Activated T-cell treated with anti-CD3 and anti-CD28 coated beads, Interleukin-2, amount 50 U/mL, for 48 hours (primary cell): ENCODE data around the gene C5.
A peak's percentile ranks its signal among the peaks of the same experiment; 100 is the strongest.

Experiments
- DNase-seq, 2 experiments: peaks; one replicate each; pipeline ENCODE4 v3.0.0-alpha.2; 2020

The C5 gene

GRCh38 chr9:120937596-120937995 lies 112.5 kb downstream of the C5 start:
- DNase-seq, result no peak

DNA sequence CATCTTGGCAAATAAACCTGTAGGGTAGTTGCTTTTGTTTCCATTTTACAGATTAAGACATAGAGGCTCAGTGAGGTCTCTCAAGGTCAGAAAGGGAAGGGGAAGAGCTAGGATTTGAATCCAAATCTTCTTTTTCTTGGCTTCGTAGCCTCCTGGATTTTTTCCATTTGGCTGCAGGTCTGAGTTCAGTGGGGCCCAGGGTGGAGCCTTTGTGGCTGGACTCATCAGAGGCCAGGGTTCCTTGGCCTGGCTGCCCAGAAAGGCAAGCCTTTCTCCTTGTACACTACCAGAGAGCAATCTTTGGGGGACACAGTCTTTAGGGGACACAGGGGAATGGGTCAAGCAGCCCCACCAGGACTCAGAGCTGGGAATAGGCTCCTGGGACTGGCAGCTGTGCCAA lies 112.9 kb downstream of the C5 start:
- DNase-seq, result no peak

GRCh38 chr9:120936764-120937122 lies 113.3 kb downstream of the C5 start:
- DNase-seq, result no peak

DNA sequence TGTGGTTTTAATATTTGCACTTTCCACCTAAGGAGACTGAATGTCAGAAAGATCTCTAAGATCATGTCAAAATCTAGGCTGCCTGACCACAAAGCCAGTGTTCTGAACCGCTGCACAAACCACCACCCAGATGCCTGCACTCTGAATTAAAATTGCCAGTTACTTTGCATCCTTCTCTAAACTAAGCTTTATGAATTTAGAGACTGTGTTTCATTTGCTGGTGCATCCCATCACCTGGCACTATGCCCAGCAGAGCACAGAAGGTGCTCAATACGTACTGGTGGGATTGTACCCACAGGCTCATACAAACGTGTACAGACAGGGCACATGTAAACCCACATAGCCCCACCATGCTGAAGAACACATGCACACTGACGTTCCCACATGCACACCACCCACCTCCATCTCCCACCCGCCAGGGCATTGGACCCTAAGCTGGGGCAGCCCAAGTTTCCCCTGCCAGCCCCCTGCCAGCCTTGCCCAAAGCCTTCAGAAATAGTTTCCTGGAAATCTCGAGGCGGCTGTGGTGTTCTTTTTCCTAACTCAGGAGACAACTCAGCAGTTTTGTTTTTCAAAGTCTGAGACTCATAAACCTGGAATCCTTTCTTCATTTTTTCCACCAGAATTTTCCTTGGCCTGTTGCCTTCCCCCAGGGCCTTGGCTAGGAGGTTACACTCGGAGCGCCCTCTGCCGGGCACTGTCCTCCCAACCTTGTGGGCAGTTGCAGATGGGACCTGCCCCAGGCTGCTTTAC lies 113.9 kb downstream of the C5 start:
- peak; percentile 94 for DNase-seq

DNA sequence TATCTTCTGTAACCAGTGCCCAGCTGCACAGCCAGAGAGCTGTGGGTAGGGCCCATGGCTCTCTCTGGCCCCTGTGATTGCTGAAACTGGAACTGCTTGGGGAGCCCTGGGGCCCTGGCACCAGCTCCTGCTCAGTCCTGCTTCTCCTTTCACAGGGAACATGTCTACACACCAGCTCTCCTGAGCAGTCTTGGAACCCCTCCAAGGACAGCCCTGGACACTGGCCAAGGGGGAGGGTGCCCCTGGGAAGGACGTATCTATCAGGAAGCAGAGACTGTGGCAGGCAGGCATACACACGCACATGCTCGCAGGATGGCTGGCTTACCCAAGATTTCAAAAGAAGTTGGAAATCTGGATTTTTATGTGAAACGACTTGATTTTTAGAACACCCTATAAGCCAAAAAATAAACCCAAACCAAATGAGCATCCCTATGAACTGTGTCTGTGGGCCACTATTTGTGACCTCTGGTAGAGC lies 114.7 kb downstream of the C5 start:
- DNase-seq, result peak; percentile 45 to 55

GRCh38 chr9:120934281-120934680 lies 115.8 kb downstream of the C5 start:
- peak in 1 of 2 experiments; percentile 41 for DNase-seq

DNA sequence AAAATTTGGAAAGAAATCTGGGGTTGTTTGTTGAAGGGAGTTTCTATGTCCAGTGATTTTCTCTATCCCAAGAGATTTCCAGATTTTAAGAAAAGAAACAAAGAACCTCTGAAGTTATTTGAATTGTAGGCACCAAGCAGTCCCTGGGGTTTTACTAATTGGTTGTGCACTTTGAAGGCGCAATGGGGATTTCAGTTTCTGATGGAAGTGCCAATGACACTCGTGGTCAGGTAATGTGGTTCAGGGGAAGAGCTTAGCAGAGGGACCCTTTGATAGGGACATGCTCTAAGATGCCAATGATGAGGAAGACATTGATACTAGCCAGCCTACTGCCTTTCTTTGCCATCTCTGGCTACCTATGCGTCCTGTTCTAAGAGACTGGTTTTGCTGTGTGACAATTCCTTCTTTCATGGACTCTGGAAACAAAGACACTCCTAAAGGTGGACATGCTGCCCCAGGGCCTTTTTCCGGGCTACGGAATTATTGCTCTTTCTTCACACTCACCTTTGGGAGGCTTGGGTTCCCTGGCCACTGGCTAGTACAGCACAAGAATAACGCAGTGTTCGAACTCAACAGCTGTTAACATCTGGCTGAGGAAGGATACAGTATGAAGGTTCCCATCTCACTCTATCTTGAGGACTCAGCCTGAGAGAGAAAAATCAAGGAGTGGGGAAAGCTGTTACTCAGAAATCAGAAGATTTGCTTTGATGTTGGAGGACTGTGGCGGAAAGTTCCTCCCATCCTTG lies 116.6 kb downstream of the C5 start:
- DNase-seq, result no peak

GRCh38 chr9:120932086-120932823 lies 117.8 kb downstream of the C5 start:
- DNase-seq, result peak; percentile 47 to 55

- peak; percentile 74 to 75 for DNase-seq
Measured at GRCh38 chr9:120931231-120932085, 118.6 kb downstream of the C5 start.

GRCh38 chr9:120929229-120929791 lies 120.8 kb downstream of the C5 start:
- no peak for DNase-seq

- DNase-seq, result peak; percentile 81 to 85
Measured at GRCh38 chr9:120928483-120929228, 121.4 kb downstream of the C5 start.

DNA sequence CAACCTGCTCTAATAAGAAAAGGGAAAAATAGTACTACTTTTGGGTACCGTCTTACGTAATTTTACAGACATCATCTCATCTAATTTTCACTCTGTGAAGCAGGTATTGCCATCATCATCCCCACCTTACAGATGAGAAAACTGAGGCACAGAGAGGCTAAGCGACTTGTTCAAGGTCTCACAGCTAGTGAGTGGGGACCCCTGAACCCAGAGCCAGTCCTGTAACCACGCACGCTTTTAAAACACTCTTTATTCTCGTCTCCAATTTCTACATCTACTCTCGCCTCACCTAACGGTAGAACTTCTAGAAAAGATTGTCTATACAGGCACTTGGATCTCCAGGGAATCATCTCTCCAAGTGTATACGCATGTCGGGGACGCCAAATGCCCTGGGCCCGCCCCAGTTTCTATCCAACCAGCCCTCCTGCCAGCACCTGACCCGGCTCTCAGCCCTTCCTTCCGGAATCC lies 122.0 kb downstream of the C5 start:
- peak in 1 of 2 experiments; percentile 67 for DNase-seq

DNA sequence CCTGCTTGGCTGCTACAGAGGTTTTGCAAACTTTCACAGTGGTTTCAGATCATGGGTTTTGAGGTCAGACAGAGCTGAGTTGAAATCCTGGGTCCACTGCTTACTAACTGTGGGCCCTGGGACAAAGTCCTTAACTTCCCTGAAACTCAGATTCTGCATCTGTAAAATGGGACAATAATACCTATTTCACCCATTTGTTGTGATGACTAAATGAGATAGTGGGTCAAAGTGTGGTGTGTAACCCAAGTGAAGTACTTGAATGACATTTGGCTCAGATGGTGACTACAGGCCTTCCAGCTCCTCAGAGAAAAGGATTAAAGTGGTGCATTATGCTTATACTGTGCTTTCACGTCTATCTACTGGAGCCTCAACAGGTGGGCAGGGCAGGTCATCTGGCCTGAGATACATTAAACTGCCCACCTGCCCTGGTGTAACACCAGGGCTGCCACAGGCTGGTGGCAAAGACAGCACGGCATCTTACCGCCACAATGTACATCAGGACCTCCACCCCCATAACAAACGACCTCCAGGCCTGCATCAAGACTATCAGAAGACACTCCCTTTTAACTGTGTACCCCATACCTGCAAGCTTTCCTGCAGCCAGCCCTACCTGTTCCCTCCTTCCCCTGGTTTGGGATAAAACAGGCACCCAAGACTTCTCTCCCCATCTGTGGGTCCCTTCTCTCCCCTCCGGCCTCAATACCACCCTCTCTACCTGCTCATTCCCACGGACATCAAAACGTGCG lies 122.6 kb downstream of the C5 start:
- peak; percentile 43 to 52 for DNase-seq

DNA sequence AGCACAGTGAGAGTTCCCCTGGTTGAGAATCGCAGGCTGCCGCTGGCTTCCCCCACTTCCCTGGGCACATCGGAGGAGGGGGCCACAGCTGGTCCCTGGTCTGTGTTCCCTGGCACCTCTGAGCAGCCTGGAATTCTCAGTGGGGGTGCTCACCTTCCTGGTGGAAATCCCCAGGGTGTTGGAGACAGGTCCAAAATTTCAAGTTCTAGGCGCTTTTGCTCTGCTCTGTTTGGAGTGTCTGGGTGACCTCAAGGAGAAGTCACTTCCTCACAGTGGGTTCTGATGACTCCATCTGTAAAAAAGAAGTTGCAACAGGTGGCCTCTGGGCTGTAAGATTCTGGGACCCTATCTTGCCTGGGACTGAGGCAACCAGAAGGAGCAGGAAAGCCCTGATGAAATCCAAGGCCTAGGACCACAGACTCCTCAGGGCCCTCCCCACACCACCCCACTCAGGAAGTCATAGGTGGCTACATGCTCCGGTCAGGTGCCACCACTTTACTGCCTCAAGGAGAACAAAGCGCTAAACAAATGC lies 123.6 kb downstream of the C5 start, which contains the start of gene TRAF1:
TRAF1 (minus strand) TSS at position 400 of the 532 bp plus-strand sequence. CDS start 721 bp downstream, outside the sequence.
- DNase-seq, result peak in 1 of 2 experiments; percentile 74

GRCh38 chr9:120925535-120926396 lies 124.3 kb downstream of the C5 start:
- peak; percentile 90 to 91 for DNase-seq

GRCh38 chr9:120924698-120925534 lies 125.2 kb downstream of the C5 start:
- peak; percentile 61 to 68 for DNase-seq

DNA sequence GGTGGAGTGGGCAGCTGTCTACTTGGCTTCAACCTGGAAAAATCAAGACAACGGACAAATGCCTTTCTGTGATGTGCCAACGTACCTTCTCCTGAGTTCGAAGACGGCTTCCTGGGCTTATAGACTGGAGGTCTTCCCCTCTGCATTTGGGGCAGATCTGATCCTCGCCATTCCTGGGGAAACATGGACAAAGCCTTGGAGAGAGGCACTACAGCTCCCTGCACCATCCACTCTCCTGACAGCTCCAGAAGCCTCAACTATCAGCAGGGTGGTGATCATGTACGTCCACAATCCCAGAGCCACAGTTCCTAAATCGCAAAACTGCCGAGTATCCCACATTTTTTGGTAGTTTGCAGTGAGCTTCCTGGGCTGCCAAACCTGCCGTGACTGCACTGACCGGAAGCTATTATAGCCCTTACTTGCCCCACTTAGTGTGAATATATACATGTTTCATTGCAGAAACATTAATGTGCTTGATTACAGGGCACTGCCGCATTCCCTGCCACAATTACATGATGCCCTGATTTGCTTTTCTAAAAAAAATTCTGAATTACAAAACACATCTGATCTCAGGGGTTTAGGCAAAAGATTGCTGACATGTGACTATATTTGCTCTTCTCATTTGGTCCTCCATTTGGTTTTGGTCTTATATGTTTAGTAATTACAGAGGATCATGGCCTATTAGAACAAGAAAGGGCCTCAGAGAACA lies 126.3 kb downstream of the C5 start:
- peak; percentile 14 to 24 for DNase-seq
